H4 (cell line): ENCODE measurements around the gene CACNA1C. TPM values are rescaled to one million over a fixed set of nuclear protein-coding genes. Genes with fewer than 3 reads are reported as not detected.

Experiments
- DNase-seq: peaks from one replicate; pipeline ENCODE4 v3.0.0-alpha.2; 2015; ENCODE audit warnings: low spot score
- total RNA-seq: library from RNA; depleted of rRNA; stranded (reverse); fragments of >200 nt; shearing (Covaris generic); gene quantifications from 2 replicates; pipeline ENCODE4 v1.2.3, GENCODE V29; 2014

CACNA1C gene
- total RNA-seq, 1 experiment from 2014 or later, result 1.5 TPM

DNA sequence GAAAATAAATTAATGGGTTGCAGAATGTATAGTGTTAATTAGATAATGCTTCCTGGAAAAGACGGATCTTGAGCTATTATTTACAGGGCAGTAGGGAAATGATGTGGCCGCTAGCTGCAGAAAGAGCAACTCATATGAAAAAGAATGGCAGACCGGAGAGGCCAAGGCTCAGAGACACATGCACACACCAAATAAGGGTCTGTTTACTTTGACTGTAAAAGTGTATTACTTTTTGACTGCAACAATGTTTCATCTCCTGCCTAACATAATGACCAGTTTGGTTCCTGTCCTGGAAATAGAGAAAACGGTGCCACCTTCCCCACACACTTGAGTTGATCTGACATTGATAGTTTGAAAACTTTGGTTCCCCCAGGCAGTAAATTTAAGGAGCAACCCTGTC lies 290.9 kb downstream of the CACNA1C start:
- DNase-seq, result no peak

DNA sequence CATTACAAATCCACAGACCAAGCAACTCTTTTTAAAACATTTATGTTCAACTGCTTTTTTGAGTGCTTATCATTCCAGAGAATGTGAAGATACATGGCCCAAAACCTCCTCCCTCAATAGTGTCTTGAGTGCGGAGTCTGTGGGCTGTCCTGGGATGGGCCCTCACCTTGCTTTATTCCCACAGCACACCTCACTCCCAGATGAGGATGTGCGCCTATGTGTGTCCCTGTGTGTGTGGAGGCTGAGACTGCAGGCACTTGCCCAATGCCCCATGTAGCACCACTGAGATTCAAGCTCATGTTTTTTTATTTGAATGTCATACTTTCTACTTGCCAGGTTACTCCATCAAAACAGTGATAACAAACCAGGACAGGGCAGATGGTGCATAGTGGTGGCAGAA lies 291.7 kb downstream of the CACNA1C start:
- no peak for DNase-seq

- no peak for DNase-seq
Observed at GRCh38 chr12:2344885-2345284, 292.1 kb downstream of the CACNA1C start.

GRCh38 chr12:2345902-2346301 lies 293.1 kb downstream of the CACNA1C start:
- DNase-seq, result no peak

DNA sequence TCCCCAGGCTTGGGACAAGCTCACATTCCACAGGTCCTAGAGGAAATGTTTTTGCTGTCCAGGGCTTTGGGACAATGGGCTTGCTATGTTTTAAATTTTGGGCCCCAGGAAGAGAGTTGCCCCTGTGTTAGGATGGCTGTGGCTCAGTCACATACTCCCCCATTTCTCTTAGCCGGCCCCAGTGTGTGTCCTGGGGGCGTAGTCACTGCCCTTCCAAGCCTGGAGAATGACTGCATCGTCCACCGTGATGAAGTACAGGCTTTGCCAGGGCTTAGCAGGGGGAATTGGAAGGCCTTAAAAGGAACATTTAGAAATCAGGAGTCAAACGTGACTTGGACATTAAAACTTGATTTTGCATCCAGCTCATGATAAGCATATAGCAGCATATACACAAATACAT lies 293.6 kb downstream of the CACNA1C start:
- DNase-seq, result no peak

- no peak for DNase-seq
Observed at GRCh38 chr12:2347137-2347843, 294.5 kb downstream of the CACNA1C start.

DNA sequence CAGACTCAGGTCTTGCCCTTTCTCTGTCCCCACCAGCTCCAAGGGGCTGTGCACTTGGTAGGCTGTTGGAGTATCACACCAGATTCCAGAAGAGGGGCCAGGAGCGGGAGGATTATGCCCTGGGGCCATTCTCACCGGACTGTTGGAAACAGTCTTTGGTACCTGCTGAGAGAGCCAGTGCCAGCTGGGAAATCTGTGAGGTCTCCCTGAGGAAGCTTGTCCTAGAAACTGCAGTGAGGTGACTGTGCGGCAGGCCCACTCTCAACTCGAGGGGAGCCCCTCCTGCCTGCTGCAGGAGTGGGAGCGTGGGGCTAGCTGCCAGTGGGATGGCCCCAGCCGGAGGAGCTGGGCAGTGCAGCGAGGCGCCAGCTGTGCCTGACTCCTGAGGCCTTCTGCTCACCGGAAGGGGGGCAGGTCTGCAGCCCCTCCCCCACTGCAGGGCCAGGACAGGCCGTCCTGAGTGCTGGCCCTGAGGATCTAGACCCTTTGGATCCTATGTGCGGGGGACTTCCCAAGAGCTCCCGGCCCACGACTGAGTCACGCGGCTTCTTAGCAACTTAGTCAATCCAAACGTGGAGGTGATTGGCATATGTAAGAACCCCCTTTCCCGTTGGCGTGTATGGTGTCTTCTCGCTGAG lies 295.2 kb downstream of the CACNA1C start:
- no peak for DNase-seq

DNA sequence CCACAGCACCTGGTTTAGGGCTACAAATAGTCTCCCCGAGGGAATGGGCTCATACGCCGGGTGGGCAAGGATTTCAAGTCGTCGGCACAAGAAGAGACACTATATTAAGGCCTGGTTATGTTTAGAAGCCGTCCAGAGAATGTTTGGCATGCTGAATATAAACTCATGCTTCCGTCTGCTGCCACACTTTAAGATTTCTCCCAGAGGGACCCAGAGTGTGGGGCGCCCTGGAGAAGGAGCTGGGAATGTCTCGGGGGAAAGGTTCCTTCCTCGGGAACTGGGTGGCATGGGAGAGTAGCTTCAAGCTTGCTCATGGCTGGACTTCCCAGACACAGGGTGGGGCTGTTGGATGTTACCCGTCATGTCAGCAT lies 295.7 kb downstream of the CACNA1C start:
- no peak for DNase-seq

- DNase-seq, result no peak
Observed at GRCh38 chr12:2351161-2351560, 298.4 kb downstream of the CACNA1C start.

- DNase-seq, result no peak
Observed at GRCh38 chr12:2352203-2352602, 299.4 kb downstream of the CACNA1C start.

GRCh38 chr12:2353281-2353680 lies 300.5 kb downstream of the CACNA1C start:
- no peak for DNase-seq

DNA sequence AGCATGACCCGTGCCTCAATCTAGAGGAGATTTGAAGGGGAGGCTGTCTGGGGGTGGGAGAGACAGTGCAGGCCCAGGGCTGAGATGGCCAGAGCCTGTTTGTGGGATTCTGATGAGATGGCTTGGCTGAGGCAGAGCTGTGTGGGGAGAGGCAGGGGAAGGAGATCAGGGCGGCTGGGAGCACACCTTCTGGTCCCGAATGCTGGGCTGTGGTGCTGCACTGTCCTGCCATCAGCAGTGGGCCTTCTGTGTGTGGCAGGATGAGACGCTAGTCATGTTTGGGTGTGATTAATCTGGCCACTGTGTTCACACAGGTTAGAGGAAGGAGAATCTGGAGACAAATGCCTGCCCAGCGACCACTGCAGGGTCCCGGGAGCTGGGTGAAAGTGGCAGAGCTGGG lies 300.9 kb downstream of the CACNA1C start:
- DNase-seq, result no peak

GRCh38 chr12:2354151-2354991 lies 301.6 kb downstream of the CACNA1C start:
- DNase-seq, result no peak

DNA sequence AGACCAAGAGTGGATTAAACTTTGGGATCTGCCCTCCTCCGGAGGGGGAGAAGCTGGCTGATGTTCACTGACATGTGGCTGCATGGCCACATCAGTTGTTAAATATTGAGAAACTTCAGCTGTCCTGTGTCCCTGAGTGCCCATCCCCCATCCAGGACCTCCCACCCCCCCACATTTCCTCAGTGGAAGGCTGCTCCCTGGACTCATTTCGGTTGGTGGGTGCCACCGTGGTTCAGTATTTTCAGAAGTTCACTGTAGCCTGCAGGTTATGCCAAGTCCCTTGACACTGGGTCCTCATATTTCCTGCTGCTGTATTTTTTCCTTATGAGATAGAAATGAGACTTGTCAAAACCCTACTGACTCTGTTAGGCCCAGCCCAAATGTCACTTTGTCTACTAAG lies 302.4 kb downstream of the CACNA1C start:
- no peak for DNase-seq

DNA sequence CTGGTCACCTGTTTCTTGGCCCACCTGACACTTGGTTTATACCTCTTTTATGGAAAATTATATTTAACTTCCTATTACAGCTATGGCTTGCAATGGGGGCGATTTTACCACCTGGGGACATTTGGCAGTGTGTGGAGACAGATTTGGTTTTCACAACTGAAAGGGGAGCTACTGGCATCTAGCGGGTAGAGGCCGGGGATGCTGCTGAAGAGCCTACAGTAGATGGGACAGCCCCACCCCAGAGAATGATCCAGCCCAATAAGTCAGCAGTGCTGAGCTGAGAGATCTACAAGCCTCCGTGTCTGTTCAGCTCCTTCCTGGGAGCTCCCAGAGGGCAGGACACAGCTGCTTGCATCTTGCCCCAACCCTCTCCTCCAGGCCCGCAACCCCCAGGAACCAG lies 302.8 kb downstream of the CACNA1C start:
- DNase-seq, result no peak

GRCh38 chr12:2356601-2357125 lies 303.9 kb downstream of the CACNA1C start:
- no peak for DNase-seq

DNA sequence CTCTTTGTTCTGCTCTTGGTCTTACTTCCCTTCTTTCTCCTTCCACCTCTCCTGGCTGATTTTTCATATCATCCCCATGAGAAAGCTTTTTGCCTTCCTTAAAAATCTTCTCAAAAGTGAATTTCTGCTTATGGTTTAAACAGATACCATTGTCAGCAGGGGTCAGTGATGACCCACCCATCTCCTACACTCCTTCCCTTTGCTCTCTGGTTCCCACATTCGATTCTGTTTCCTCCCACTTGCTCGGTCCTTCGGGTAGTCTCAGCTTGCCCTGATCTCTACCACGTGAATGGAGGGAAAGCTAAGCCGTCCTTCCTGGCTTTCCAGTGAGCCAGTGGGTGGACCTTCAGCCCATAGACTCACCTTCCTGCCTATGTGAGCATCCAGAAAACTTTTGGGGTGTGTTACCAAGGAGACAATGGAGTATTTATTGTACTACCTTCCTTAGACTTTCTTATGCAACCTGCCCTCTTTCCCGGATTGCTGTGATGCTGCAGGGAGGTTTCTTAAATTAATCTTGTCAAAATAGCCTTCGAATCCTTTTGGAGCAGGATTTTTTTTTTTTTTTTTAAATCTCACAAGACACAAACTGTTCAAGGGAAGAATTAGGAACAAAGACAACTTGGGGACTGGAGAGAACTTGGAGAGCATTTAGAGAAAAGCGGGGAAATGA lies 306.3 kb downstream of the CACNA1C start:
- DNase-seq, result no peak

DNA sequence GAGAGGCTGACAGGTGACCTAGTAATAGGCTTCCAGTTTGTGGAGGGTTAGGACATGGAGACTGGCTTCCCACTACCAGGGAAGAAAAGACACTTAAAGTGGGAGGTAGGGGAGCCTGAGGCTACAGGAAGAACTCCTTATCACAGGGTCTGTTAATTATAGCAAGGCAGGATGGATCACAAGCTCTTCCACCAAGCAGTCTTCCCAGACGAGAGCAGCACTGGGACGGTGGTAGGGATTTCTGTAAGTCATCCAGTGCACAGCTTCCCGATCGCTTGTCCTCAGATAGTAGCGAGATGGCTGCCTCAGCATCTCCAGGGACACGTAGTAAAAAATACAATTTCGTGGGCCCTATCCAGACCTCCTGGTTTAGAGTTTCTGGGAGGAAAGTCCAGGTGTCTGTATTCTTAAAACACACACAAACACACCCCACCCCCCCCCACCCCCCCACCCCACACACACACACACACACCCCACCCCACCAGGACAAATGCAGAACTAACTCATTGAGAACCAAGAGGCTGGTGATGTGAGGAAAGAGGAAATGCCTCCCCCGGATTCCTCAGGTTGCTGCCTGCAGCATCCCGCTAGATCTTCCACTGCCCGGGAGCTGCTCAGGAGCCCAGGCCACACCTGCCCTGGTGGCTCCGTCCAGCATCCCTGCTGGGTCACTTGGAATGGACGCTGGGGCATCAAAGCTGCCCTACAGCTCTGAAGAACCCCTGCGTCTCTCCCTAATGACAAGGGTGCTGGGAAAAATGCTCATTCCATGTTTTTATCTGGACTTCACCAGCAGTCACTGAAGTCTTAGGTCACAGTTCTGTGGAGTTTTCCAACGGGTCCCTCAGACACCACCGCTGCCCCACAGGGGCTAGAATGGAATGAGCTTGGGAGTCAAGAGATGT lies 307.2 kb downstream of the CACNA1C start:
- no peak for DNase-seq

DNA sequence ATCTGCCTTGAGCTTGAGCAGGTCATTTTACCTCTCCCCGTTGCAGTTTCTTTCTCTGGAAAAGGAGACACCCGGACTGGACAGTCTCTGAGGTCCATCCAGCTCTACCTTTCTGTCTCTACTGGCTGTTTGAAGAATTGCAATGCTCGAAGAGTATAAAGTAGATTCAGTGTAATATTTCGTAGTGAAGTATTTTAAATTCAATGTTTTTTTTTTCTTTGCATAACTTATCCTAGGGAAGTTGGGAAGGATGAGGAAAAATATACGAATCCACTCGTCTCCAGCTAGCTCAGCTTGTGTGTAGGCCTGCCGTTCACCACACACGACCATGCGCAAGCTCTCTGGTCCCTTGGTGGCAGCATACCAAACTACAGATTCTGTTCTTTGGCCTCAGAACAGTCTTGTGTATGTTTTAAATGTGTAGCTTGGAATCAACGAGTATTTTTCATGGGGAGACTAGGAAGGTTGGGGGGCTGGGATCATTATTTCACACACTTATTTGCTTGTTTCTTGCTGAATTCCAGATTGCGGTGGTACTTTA lies 307.9 kb downstream of the CACNA1C start:
- DNase-seq, result no peak

DNA sequence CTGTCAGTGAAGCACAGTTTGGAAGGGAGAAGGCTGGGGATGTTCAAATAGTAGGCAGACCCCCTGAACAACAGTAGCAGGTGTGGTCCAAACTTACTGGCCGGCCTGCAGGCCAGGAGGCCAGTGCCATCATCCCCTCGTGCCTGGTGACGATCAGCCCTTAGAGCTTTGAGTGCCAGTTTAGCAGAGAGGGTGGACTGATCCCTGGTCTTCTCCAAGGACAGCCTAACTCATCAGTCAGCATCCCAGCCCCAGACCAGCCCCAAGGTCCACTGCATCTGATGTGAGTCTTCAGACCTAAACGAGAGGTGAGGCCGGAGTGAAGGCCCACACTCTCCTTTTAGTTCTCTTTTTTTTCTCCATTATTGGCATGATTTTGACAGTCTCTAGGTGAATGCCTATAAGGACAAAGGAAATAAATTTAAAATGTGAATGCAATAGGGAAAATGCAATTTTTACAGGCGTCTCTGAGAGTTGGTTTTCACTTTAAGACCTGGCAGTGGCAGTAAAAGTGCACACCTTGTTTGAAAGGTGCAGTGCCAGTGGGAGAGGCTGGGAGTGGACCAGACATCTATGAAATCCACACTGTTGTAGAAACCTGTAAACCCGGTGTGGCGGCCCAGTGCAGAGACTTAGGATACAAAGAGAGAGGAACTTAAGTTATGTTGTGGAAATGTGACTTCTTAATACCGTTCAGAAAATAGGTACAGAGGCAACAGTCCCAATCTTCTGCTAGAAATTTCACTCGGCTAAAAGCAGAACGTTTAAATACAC lies 311.2 kb downstream of the CACNA1C start:
- no peak for DNase-seq
